Measurements from ENCODE around the gene LSM4.
A peak's percentile ranks its signal among the peaks of the same experiment; 100 is the strongest.

LSM4 gene

DNA sequence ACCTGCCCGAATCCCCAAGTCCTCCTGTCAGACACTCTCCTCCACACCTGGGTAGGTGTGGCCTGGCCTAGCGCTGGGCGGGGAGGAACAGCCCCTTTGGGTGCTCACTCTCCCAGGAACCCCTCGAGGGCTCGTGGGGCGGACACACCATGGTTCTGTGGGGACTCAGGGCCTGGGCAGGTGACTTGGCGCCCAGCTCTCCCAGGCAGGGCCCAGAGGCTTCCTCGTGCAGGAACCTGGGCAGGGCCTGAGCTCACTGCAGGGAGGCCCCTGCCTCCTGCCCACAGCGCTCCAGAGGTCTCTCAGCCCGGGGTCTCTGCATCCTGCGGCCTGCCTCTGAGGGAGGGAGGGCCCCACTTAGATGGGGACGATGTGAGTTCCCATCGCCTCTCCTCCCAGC, 11.9 kb downstream of the LSM4 start:
- no peak for DNase-seq

DNA sequence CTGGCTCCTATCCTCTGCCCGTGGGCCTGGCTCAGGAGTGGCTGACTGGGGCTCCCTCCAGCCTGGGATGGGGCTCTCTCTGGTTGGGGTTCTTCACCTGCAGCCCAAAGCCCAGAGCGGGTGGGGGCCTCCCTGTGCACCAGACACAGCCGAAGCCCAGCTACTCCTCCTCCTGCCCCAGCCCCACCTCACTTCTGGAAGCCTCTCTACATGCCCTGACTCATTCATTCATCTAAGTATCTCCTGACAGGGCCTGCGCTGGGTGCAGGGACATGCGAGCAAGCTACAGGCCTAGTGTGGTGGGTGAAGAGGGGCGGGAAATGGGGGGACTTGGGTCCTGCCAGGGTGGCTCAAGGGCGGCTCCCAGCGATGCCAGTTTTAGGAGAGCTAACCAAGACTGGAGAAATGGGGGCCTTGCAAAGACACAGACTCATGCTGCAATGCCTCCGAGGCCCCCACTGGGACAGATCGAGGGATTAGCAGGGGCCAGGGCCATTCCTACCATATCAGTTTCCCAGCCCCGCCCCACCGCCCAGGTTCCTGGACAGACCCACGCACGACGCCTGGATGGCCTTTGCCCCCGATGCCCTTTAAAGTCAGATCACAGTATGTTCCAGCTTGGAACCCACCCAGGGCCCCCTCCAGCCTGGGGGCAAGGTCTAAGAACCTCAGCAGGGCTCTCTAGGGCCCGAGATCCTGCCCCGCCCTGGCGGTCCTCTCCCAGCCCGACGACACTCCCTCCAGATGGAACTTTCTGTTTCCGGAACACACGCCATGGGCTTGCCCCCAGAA, 12.6 kb downstream of the LSM4 start:
- no peak for DNase-seq

DNA sequence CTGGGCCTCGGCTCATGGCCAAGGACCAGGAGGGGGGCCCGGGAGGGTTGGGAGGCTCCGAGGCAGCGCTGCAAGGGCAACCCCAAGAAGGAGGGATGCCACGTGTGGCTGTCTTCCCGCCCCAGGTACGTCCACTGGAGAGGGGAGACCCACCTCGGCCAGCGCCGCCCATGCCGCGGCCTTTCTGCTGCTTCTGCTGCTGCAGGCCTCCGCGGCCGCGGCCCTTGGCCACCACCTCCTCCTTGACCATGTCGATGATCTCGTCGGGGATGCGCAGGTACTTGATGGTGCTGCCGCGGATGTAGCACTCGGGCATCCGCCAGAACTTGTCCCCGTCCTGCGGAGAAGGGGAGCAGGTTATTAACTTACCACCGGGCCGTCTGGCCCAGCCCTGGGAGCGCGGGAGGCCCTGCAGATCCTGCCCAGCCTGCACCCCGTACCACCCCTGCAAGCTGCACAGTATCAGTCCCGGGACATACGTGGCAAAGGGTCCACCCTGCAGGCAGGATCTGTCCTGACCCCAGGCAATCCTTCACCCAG, 13.3 kb downstream of the LSM4 start:
- DNase-seq, result no peak

GRCh38 chr19:18308948-18309325, 13.9 kb downstream of the LSM4 start:
- no peak for DNase-seq

DNA sequence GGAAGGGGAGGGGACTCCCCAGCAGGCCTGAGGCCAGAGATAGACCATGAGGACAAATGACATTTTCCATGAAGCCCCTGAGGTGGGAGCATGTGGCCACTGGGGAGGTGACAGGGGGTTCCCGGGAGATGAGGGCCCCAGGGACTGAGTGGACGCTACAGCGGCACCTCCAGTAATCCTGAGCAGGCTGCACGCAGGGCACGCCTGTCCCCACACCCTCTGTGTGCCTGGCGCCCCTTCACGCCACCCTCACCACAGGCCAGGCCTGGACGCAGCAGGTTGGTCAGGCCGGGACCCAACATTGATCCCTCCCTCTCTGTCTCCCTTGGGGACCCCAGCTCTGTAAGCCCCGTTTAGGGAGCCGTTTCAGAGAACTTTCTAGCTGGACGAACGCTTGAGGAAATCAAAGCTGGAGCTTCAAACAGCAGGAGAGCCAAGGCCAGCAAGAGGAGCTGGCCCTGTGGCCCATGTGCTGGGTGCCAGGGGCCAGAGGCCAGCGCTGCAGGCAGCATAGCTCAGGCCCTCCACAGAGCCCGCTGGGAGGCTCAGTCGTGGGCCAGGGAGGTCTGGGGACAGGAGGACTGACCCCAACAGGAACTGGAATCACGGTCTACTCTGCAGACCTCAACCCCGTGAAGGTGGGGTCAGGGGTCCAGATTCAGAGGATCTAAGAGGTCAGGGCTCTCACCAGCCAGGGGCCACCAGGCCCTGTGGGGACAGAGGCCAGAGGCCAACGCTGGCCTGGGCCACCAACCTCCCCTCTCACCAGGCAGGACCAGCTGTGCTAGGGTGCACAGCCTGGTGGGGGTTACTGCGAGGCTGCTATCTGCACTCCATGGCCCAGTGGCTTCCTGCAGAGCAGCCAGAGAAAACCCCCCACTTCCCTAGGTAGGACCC, 14.6 kb downstream of the LSM4 start:
- no peak for DNase-seq

GRCh38 chr19:18307271-18307681, 15.6 kb downstream of the LSM4 start:
- peak; percentile 53 to 70 for DNase-seq

DNA sequence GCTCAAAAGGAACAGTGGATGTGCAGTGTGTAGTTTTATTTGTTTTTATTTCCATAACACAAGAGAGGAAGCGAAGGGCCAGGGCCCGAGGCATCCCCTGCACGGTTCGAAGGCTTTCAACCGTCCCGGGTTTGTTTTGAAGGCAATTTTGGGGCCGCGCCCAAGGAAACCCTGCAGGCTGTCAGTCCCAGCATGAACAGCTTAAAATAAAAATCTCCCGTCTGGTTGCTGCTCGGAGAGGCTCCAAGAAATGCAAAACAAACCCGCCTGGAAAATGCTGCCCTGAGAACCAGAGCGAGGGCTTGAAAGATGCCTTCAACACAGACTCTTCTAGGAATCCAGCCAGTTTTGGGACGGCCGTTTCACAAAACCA, 16.0 kb downstream of the LSM4 start:
- no peak for DNase-seq

DNA sequence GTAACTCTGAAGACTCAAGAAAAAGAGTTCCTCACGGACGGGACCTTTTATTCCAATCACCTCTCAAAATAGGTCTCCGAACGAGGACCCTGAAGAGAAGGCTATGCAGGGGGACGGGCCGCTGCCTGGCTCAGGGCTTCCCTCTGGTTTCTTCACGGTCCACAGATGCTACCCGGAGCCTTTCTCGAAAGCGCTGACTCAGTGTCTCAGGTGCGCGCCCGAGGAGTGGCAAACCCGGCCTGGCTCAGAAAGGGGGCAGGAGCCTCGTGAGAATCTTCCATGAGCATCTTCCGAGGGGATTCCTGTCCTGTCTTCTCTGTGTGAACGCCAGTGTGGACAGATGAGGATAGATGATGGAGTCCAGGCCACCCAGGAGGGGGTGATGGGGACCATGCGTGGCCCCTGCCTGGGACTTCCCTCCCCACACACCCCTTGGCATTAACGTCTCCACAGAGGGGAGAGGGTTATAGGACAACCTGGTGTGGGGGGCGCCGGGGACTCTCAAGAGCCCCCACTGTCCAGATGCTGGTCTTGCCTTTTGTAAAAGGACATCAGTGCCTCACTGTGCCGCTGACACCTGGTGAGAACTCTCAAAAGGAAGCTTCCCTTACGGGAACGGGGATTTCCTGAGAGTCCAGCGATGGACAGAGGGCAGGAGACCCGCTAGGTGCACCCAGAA, 16.5 kb downstream of the LSM4 start:
- no peak for DNase-seq

DNA sequence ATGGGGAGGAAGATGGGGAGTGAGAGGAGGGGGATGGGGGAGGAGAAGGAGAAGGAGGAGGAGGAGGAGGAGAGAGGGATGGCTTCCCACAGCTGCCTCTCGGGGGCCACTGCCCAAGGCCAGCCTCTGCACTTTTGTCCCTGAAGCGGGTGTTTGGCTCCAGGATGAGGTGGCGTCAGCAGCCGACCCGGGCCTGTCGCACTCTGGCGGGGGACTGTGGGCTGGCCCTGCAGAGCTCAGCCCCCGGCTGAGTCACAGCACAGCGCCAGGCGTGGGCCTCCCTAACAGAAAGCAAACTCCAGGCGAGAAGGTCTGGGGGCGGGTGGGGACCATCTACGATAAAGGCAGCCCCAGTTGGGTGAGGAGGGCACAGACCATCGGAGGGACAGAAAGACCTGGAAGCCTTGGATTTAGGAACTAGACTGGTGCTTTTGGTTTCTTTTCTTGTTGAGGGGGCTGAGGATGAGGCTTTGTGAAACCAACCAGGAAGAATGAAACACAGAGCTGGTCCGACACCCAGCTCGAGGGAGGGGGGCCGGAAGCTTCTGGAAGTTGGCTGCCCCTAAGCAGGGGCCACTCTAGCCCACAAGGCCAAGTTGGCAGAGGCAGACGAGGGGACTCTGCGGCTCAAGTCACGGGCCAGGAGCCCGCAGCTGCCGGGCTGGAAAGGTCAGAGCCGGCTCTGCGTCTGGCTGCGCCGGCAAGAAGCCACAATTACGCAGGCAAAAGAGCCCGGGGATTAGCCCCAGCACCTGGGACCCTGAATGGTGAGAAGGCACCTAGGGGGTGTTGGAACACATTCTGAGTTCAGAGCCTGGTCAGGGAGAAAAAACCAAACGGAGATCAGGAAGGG, 18.2 kb downstream of the LSM4 start:
- peak; percentile 85 to 87 for DNase-seq

- DNase-seq, result no peak
These were observed 18.7 kb downstream of the LSM4 start for GRCh38 chr19:18304208-18304457.

GRCh38 chr19:18301718-18302111, 21.2 kb downstream of the LSM4 start:
- no peak for DNase-seq

- DNase-seq, result peak in 1 of 2 donors; percentile 42
These were observed 21.8 kb downstream of the LSM4 start for GRCh38 chr19:18300930-18301717.

DNA sequence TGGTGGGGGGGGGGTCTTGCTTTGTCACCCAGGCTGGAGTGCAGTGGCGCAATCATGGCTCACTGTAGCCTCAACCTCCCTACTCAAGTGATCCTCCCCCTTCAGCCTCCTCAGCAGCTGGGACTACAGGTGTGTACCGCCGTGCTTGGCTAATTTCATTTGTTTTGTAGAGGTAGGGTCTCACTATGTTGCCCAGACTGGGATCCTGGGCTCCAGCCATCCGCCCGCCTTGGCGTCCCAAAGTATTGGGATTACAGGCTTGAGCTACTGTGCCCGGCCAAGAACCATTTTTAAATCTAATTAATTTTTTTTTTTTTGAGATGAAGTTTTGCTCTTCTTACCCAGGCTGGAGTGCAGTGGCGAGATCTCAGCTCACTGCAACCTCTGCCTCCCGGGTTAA, 23.2 kb downstream of the LSM4 start:
- no peak for DNase-seq

DNA sequence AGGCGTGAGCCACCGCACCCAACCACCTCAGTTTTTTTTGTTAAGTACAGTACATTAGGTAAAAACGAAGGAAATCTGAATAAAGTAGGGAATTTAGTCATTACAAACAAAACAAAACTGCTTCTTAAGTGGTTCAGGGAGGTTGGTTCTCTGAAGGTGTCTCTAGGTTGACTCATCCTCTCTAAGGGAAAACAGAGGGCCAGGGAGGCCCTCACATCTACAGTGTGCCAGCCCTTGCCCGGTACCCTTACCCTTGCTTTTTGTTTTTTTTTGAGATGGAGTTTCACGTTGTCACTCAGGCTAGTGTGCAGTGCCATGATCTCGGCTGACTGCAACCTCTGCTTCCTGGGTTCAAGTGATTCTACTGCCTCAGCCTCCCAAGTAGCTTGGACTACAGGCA, 24.3 kb downstream of the LSM4 start:
- no peak for DNase-seq

DNA sequence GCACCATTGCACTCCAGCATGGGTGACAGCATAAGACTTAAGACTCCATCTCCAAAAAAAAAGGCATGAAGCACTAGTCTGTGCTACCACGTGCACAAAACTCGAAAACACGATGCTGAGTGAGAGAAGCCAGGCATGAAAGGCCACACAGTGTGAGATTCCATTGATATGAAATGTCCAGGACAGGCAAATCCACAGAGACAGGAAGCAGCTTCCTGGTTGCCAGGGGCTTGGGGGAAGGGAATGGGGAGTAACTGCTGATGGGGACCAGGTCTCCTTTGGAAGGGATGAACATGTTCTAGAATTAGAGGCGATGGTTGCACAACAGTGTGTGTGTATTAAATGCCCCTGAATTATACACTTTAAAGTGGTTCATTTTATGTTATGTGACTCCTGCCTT, 25.6 kb downstream of the LSM4 start:
- no peak for DNase-seq

- no peak for DNase-seq
These were observed 27.8 kb downstream of the LSM4 start for GRCh38 chr19:18295034-18295451.

GRCh38 chr19:18294467-18294864, 28.4 kb downstream of the LSM4 start:
- DNase-seq, result peak; percentile 94 to 95

DNA sequence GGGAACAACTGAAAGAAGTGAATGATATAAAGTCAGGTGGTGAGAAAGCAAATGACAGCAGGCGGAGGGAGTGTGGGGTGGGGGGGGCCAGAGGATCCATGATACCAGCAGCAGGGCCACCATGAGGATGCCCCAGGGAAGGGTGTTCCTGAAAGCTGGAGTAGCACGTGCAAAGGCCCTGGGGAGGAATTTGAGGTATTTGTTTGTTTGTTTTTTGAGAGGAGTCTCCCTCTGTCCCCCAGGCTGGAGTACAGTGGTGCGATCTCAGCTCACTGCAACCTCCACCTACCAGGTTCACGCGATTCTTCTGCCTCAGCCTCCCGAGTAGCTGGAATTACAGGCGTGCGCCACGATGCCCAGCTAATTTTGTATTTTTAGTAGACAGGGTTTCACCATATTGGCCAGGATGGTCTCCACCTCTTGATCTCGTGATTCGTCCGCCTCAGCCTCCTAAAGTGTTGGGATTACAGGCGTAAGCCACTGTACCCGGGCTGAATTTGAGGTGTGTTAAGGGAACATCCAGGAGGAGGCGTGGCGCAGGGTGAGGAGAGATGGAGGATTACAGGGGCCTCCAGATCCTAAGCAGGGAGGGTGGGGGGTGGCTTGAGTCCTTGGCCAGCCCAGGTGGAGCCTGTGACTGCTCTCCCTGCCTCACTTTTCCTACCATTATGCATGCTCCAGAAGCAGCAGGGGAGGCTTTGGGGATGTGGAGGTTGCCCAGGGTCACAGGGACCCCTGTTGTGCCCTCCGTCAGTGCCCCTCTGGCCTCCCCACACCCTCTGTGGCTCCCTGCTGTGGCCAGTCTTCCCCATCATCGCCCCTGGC, 29.0 kb downstream of the LSM4 start:
- DNase-seq, result no peak

DNA sequence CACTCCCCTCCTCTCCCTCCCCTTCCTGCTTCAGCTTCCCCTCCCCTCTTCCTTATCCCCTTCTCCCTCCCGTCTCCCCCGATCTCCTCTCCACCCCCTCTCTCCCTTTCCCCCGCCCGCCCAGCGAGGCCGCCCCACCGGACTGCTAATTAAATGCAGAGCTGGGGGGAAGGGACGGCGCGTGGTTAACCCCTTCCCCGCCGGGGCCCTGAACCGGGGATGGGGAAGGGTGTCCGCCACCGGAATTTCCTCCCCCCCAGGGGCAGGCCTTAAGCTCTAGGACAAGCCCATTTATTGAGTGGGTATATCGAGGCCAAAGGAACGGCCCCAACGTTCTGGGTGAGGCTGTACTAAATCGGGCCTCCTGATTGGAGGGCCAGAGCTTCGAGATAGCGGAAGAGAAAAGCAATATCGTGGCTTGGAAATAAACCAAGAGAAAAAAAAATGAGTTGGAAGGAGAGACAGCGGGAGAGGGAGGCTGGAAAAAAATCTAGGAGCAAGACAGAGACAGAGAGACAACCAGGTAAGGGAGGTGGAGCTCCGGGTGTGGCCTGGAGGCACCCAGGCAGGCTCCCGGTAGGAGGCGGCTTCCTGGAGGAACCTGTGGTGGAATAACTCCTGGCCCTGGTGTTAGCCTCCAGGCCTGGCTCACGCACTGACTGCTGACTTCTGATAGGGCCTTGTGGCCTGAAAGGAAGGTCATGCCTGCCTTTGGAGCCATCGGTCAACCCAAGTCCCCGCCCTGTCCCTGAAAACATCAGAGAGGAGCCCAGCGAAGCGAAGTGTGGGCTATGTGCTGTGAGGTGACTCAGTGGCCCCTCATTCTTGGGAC, 29.9 kb downstream of the LSM4 start:
- DNase-seq, result peak; percentile 61

- DNase-seq, result peak in 1 of 2 donors; percentile 46
These were observed 30.4 kb downstream of the LSM4 start for GRCh38 chr19:18292462-18292809.
